Measurements from ENCODE around the gene GSTM4.
"Not testable (repeated sequence)": the region's sequence is repeated elsewhere in the genome, so short reads cannot be mapped to it uniquely, and the experiment has no call there.

GSTM4 gene

GRCh38 chr1:109637446-109637845 lies 18.5 kb upstream of the GSTM4 start:
- no peak for DNase-seq (ENCODE audit: low spot score)

GRCh38 chr1:109639063-109639840 lies 16.6 kb upstream of the GSTM4 start:
- DNase-seq (ENCODE audit: low spot score): no peak

GRCh38 chr1:109639841-109640184 lies 16.1 kb upstream of the GSTM4 start:
- DNase-seq (ENCODE audit: low spot score): no peak

- peak; percentile 72 for DNase-seq (ENCODE audit: low spot score)
Observed at GRCh38 chr1:109640285-109640865, 15.5 kb upstream of the GSTM4 start.

GRCh38 chr1:109641078-109641740 lies 14.7 kb upstream of the GSTM4 start:
- DNase-seq (ENCODE audit: low spot score): no peak

- no peak for DNase-seq (ENCODE audit: low spot score)
Observed at GRCh38 chr1:109641861-109642260, 14.0 kb upstream of the GSTM4 start.

- DNase-seq (ENCODE audit: low spot score): no peak
Observed at GRCh38 chr1:109642626-109643025, 13.3 kb upstream of the GSTM4 start.

- peak; percentile 78 for DNase-seq (ENCODE audit: low spot score)
Observed at GRCh38 chr1:109643385-109644230, 12.3 kb upstream of the GSTM4 start.

GRCh38 chr1:109644670-109645069 lies 11.2 kb upstream of the GSTM4 start:
- DNase-seq (ENCODE audit: low spot score): no peak

- DNase-seq (ENCODE audit: low spot score): no peak
Observed at GRCh38 chr1:109649491-109649914, 6.4 kb upstream of the GSTM4 start.

- no peak for DNase-seq (ENCODE audit: low spot score)
Observed at GRCh38 chr1:109650609-109651008, 5.3 kb upstream of the GSTM4 start.

- no peak for DNase-seq (ENCODE audit: low spot score)
Observed at GRCh38 chr1:109652402-109652801, 3.5 kb upstream of the GSTM4 start.

GRCh38 chr1:109653306-109653705 lies 2.6 kb upstream of the GSTM4 start:
- DNase-seq (ENCODE audit: low spot score): no peak

- DNase-seq (ENCODE audit: low spot score): no peak
Observed at GRCh38 chr1:109654519-109654918, 1.4 kb upstream of the GSTM4 start.

GRCh38 chr1:109657395-109657794 lies 1.5 kb downstream of the GSTM4 start:
- DNase-seq (ENCODE audit: low spot score): no peak

GRCh38 chr1:109657970-109658369 lies 2.1 kb downstream of the GSTM4 start:
- DNase-seq (ENCODE audit: low spot score): no peak

- no peak for DNase-seq (ENCODE audit: low spot score)
Observed at GRCh38 chr1:109658533-109659042, 2.7 kb downstream of the GSTM4 start.

GRCh38 chr1:109659145-109659544 lies 3.2 kb downstream of the GSTM4 start:
- DNase-seq (ENCODE audit: low spot score): no peak

GRCh38 chr1:109659997-109660690 lies 4.2 kb downstream of the GSTM4 start:
- DNase-seq (ENCODE audit: low spot score): no peak

- not testable (repeated sequence) for DNase-seq (ENCODE audit: low spot score)
Observed at GRCh38 chr1:109660691-109661026, 4.8 kb downstream of the GSTM4 start.

- no peak for DNase-seq (ENCODE audit: low spot score)
Observed at GRCh38 chr1:109661391-109661790, 5.5 kb downstream of the GSTM4 start.

- no peak for DNase-seq (ENCODE audit: low spot score)
Observed at GRCh38 chr1:109664671-109665070, 8.8 kb downstream of the GSTM4 start.
